HG03460 (cell line): Measurements from ENCODE around the gene EIF3D.

Experiments
- ATAC-seq: cut with Tn5 transposase; IDR thresholded peaks from one replicate; pipeline ENCODE4 v1.9.1; 2021; ENCODE audit not compliant: unreplicated experiment

The EIF3D gene

GRCh38 chr22:36510384-36510783 lies 18.6 kb downstream of the EIF3D start:
- no peak for ATAC-seq

- no peak for ATAC-seq
These were observed 21.4 kb downstream of the EIF3D start for GRCh38 chr22:36507518-36508010.

GRCh38 chr22:36506637-36507517 lies 22.1 kb downstream of the EIF3D start, which contains the start of gene FOXRED2:
TSS of gene FOXRED2 (minus strand) at chr22:36507040. CDS start at chr22:36506422, 618 bp downstream.
- peak; percentile 71 for ATAC-seq

GRCh38 chr22:36505998-36506635 lies 22.8 kb downstream of the EIF3D start:
- no peak for ATAC-seq

- no peak for ATAC-seq
These were observed 30.9 kb downstream of the EIF3D start for GRCh38 chr22:36497910-36498665.

- no peak for ATAC-seq
These were observed 35.3 kb downstream of the EIF3D start for GRCh38 chr22:36493690-36494110.

GRCh38 chr22:36492109-36492508 lies 36.9 kb downstream of the EIF3D start:
- no peak for ATAC-seq

- no peak for ATAC-seq
These were observed 37.8 kb downstream of the EIF3D start for GRCh38 chr22:36491155-36491554.

GRCh38 chr22:36486619-36487384 lies 42.2 kb downstream of the EIF3D start:
- ATAC-seq: no peak

- peak; percentile 77 for ATAC-seq
These were observed 47.4 kb downstream of the EIF3D start, which contains the start of gene TXN2 for GRCh38 chr22:36481393-36482168. TSS of gene TXN2 (minus strand) at chr22:36481640. CDS start at chr22:36480837, 803 bp downstream.

- ATAC-seq: no peak
These were observed 48.0 kb downstream of the EIF3D start for GRCh38 chr22:36480941-36481392.

GRCh38 chr22:36478966-36479365 lies 50.0 kb downstream of the EIF3D start:
- no peak for ATAC-seq

- no peak for ATAC-seq
These were observed 53.6 kb downstream of the EIF3D start for GRCh38 chr22:36475341-36475740.

GRCh38 chr22:36472689-36473088 lies 56.3 kb downstream of the EIF3D start:
- ATAC-seq: no peak

GRCh38 chr22:36471341-36471821 lies 57.6 kb downstream of the EIF3D start:
- ATAC-seq: no peak

- ATAC-seq: no peak
These were observed 58.0 kb downstream of the EIF3D start for GRCh38 chr22:36470994-36471331.

- no peak for ATAC-seq
These were observed 58.6 kb downstream of the EIF3D start for GRCh38 chr22:36470162-36470993.

GRCh38 chr22:36469094-36469710 lies 59.8 kb downstream of the EIF3D start:
- no peak for ATAC-seq
